GM19463 (cell line): ENCODE data around the gene OR51A2.
"Not testable (repeated sequence)": the region's sequence is repeated elsewhere in the genome, so short reads cannot be mapped to it uniquely, and the experiment has no call there.

Source experiments
- ATAC-seq: cut with Tn5 transposase; IDR thresholded peaks from one replicate; pipeline ENCODE4 v1.9.1; 2021; ENCODE audit warnings: mild to moderate bottlenecking, moderate library complexity; ENCODE audit not compliant: unreplicated experiment

Gene OR51A2, protein sequence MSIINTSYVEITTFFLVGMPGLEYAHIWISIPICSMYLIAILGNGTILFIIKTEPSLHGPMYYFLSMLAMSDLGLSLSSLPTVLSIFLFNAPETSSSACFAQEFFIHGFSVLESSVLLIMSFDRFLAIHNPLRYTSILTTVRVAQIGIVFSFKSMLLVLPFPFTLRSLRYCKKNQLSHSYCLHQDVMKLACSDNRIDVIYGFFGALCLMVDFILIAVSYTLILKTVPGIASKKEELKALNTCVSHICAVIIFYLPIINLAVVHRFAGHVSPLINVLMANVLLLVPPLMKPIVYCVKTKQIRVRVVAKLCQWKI

DNA sequence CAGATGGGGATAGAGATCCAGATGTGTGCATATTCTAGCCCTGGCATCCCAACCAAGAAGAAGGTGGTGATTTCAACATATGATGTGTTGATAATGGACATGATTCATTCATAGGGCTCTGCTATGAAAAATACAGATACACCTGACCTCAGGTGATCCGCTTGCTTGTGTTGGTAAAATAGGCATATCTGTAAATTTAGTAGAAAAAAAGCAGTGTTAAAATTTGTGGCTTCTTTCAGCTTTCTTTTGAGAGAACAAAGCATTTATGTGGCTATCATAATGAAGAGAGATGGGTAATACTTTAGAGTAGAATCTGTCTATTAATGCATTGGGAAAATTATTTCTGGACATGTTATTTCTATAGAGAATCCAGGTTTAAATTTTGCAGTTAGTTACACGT lies at the start of gene OR51A2:
TSS of gene OR51A2 (minus strand) at position 101 of the 400 bp plus-strand sequence. CDS start at position 101, 0 bp downstream.
- ATAC-seq: not testable (repeated sequence)

DNA sequence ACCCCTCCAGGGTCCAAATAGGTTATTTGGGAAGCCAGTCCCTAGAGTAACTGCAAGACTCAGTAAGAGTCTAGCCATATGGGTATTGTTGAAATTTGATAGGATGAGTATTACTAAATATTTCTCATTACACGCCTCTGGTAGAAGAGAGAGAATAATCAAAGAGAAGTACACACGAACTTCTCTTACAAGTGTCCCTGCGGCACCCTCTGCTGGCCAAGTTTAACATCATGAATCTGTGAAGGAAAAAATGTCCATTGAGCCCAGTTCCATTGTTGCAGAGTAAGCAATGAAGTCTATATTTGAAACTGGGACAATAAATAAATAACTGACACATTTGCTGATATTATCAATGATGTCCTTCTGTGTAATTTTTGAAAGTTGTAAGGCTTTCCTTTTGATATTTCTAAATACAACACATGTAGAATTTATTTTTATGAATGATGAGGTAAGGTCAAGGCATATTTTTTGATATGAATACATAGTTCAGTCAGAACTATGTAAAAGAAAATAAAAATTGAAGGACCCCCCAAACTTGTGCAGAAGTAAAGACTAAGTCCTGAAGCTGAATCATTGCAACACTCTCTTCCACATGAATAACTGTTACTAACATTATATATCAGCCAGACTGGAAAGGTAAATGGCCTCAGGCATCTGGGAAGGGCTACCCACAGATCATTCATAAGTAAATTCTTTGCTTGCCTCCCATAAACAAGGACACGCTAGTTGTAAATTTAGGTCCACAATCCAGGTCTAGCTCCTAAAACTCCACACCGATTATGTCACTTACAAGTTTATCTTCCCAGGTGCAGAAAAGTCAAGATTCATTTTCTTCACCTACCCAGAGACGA lies 49.1 kb upstream of the OR51A2 start:
- ATAC-seq: no peak

DNA sequence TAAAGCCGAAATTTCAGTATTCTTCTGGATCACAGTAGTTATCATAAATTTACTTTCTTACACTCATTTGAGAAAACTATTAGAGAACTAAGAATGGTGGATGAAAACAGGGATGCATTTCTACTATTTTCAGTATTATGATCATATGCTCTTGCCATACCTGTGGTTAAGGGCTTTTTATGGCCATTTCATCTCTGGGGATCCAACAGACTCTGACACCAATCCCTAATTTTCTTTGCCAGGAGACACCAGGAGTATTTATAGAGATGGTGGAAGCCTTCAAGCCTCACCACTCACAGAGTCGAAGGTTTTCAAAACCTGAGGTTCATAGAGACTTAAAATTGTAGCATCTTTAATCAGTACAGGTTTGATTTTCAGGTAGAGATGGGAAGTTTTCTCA lies 39.0 kb upstream of the OR51A2 start, which contains the start of gene OR51L1:
TSS of gene OR51L1 (plus strand) at position 301 of the 400 bp plus-strand sequence. CDS start 4,132 bp downstream, outside the sequence.
- no peak for ATAC-seq

DNA sequence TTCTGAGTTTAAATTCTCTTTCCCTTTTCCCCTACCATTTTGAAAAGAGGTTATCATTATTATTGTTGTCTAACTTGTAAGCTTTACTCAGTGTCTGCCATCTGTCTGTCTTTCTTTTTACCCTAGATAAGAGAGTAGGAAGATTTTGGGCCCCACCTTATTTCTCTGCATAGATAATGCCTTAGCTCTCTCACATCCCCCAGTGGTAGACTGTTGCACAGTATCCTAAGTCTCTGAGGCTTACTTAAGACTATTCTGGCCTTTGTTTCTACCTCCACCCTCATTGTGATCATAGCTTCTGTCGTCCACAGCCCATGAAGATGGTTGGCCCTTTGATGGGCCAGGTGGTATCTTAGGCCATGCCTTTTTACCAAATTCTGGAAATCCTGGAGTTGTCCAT lies 35.5 kb upstream of the OR51A2 start:
- no peak for ATAC-seq

DNA sequence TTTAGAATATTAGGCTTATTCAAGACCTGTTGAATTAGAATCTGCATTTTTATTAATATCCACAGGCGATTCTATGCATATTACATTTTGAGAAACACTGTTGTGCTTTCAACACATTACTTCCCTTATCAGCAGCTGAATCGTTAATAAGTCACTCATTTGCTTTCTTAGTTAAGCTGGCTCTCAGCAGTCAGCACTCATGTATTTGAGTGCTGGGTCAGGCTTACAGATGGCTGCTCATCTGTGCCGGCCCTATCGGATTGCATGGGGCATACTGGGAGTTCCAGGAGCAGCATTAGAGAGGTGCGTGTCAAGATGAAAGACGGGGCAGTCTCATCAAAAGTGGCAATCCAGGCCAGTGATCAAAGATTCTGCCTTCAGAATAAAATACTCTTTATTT lies 28.3 kb upstream of the OR51A2 start:
- ATAC-seq: no peak

DNA sequence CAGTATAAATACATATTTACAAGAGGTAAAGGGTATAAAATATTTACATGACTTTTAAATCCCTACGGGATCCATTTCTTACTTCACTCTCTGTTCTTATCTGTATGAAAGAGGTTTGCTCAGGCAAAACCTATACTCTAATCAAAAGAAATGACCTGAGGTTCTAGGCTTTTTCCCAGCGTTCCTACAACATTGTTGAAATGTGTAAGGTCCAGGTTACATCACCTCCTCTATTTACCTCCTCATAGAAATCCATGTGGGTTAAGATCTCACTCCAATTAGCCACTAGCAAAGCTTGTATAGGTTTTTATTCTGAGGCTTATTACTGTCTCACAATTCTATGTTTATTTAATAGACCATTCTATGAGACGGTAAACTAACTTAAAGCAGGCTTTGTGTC lies 27.2 kb upstream of the OR51A2 start:
- no peak for ATAC-seq

DNA sequence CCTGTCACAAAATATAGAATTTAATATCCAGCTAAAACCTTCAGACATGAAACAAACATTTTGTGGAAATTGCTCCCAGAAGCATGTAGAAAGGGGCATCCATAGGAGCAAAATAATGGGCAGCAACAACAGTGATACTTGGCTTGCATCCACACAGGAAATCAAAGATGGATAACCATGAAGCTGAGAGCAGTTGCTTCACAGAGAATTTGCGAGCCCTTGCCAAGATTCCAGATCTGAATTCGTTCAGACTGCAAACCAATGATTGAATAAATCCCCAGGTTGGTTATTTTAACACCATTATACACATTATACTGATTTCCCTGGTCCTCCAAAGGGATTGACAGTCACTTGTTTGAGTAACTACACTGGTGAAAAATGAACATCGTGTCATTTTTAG lies 23.5 kb upstream of the OR51A2 start:
- ATAC-seq: no peak

DNA sequence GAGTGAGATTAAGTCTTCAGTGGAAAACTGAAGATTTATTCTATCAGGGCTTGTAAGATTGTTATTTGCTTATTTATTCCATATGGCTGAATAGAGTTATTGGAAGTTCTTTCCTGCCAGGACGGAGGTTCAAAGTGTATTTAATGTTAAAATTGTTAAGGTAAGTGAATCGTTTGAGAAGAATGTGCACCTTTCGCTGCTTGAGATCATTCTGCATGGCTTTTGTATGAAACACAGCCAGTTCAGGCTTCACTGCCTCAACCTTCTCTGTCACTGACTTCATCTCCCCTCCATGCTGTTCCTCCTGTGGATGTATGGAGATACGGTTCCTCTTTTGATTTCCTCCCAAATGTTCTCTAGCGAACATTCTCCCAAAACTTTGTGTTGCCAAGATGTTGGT lies 19.9 kb upstream of the OR51A2 start:
- no peak for ATAC-seq

DNA sequence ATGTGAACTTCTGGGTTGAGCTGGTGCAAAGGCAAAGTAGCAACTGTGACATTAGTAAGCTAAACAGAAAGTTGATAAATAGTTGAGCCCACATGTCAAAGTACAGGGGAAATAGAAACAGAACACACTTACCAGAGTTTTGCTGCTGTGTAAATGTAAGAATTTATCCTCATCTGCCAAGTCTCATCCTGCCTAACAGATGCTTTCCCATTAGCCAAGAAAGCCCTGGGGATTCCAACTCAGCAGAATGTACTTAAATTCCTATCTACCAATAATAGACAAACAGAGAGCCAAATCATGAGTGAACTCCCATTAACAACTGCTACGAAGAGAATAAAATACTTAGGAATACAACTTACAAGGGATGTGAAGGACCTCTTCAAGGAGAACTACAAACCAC lies 7.3 kb upstream of the OR51A2 start:
- no peak for ATAC-seq

DNA sequence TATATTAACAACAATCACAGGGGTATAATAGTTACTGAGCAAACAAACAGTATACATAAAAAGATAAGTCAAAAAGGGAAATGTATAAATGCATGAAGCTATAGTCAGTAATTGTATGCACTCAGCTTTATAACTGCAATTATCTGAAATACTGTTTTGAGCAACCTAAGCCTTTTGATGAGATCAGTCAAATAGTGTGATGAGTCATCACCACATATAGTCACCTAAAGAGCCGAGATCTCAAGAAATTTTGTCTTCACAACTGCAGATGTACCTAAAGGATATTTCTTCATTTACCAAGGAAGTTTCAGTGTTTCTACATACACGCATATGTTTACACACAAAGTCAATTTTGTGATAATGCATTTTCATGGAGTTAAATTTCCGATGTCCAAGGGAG lies 5.4 kb upstream of the OR51A2 start:
- no peak for ATAC-seq

DNA sequence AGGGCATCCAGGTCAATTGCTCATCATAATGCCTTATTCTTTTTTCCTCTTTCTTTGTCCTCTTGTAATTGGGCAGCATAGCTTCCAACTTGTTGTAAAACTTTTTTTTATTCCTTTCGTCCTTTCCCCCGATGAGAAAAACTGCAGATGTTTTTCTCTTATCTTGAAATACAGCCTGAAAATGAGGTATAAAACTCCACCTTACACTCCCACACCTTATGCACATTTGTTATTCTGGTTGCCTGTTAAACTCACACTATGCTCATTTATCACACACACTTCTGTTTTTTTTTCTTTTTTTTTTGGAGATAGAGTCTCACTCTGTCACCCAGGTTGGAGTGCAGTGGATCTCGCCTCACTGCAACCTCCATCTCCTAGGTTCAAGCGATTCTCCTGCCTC lies 1.9 kb upstream of the OR51A2 start:
- ATAC-seq: no peak

DNA sequence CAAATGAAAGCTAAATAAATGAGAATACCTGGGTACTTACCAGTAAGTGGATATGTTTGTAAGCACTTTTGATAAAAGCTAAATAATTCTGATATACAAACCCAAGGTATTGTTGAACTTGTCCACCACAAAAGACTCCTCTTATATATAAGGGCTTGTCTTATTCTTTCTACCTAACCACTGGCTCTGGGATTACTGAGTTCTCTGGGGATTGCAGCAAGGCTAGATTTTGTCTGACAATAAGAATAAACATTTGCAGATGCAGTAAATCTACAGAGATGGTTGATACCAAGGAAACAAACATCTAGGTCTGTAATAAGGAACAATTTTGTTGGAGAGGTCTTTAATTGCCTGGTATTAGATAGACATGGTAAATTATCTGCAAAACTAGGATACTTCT lies 8.0 kb downstream of the OR51A2 start, which contains the start of gene OR51A4:
TSS of gene OR51A4 (minus strand) at position 101 of the 400 bp plus-strand sequence. CDS start 505 bp downstream, outside the sequence.
- ATAC-seq: no peak

DNA sequence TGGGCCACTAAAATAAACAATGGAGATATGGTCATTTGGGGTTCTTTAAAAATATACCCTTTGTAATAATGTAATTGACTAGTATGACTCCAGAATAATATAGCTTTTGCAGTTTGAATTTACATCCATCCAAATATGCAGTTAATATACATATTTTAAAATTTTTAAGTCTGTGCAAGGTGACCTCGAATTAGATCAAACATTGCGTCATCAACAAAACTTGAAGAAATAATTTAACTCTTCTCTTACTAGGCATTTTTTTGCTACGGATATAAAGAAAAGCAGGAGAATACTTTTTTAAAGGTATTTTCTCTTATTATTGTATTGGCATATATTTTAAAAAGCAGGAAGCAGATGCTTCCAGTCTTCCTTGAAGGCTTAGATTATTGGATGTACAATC lies 18.8 kb downstream of the OR51A2 start:
- ATAC-seq: no peak

DNA sequence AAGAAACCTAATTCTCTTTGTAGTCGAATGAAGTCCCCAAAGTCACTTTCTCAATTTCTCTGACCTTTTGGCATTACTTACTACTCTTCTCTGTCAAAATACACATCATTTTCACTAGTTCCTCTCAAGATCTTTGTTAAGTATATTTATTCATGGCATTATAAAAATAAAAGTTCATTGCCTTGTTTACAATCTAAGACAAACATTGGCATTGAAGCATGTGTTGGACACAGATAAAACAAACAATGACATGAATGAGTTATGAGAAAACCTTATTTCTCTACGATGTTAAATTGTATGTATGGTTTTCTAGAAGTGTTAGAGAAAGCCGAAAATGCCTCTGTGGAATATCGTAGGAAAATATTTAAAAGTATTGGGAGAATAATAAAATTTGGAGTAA lies 22.8 kb downstream of the OR51A2 start:
- no peak for ATAC-seq

DNA sequence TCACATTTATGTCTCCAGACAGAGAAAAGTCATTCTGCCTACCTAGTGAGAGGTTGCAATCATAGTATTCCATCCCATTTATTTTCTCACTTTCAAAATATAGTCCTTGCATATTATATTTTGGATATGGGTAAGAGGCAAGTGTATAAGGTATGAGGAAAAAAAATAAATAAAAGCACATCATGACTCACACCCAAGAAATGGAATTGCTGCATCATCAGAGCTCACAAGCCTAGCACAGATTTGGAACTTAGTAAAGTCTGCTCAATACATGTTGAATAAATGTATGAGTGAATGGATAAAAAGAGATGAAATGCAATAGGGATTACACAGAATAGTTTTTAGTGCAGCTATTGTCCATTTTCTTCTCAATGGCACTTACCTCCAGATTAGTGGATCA lies 28.9 kb downstream of the OR51A2 start:
- no peak for ATAC-seq

DNA sequence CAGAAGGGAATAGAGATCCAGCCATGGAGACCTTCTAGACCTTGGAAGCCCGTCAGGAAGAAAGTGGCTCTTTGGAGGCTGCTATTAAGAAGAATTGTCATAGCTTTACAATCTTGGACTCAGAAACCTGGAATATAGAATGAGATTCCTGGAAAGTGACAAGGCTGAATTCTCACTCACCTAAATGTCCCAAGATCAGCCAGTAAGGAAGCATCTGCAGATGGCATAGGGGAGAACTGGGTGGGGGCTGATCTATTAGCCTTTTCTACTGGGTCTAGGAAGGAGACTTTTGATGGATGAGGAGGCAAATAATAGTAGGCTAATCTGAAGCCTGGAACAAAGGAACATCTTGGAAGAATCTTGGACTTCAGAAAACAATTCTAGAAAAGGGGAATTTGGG lies 31.3 kb downstream of the OR51A2 start, which contains the start of gene OR51G1:
TSS of gene OR51G1 (minus strand) at position 101 of the 400 bp plus-strand sequence. CDS start at position 101, 0 bp downstream.
- ATAC-seq: no peak

DNA sequence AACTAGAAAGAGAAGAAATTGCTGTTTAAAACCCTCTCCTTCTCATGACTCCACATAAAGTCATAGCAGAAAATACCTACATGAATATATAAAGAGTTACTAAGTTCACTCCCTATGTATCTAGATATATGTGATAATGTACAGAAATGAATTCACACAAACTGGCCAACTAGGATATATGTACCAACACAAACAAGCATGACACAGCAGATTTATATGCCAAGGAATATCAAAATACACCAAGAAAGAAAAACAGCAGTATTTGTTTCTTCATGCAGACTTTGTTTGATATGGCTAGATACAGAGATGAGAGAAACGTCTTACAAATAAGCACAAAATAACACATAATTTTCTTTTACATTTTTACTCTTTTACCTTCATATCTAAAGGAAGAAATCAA lies 33.2 kb downstream of the OR51A2 start:
- ATAC-seq: no peak

DNA sequence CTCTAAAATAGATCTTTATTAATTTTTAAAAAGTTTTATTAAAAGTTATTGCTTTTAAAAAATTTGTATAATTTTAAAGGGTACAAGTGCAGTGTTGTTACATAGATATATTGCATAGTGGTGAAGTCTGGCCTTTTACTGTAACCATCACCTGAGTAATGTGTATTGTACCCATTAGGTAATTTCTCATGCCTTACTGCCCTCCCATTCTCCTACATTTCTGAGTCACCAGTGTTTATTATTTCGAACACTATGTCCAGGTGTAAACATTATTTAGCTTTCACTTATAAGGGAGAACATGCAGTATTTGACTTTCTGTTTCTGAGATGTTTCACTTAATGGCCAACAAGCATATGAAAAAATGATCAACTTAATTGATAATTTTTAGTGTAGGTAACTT lies 33.7 kb downstream of the OR51A2 start:
- ATAC-seq: no peak

DNA sequence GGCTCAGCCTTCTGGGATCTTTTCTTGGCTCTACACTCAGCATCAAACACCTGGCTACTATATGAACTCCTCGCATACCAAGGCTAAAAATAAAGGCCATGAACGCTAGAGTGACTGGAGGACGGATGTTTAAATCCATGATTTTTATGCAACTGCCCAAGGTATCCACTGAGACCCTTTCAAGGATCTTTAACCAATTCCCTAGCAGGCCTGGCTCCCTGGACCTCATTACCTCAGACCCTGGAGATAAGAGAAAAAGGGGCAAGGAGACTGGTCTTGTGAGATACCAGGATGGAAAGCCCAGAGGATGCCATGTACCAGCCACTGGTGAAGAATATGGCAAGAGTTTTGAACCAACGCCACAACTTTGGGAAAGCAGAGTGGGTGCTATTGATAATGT lies 36.3 kb downstream of the OR51A2 start, which contains the start of gene OR51G2:
TSS of gene OR51G2 (minus strand) at position 101 of the 400 bp plus-strand sequence. CDS start 3,687 bp downstream, outside the sequence.
- no peak for ATAC-seq

DNA sequence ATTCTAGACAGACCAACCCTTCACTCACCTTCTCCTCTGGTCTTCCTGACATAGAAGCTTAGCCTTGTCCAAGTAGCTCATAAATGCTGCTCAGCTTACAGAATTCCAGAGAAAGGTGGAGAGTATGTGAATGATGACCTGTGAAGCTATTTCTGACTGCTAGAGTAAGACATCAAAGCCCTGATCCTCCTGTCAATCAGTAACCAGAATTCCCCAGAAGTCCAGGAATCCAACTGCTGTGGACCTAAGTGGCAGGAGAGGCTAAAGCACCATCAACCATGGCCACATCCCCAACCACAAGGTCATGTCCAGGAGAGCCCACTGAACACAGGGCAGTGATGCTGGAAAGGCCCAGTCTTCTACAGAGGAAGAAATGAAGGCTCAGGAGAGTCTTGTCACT lies 38.9 kb downstream of the OR51A2 start:
- no peak for ATAC-seq
